Activated CD4-positive, alpha-beta memory T cell treated with anti-CD3 and anti-CD28 coated beads, Interleukin-2, amount 10 ng/mL, durations not matched to agents 7 days and 5 days (primary cell): ENCODE data around the gene CLDN14. TPM values are rescaled to one million over a fixed set of nuclear protein-coding genes. Genes with fewer than 3 reads are reported as not detected.

Experiments used
- CTCF ChIA-PET: fragments of 350-600 bp; sonication (Branson Sonifier 250); formaldehyde crosslinking; loops from one replicate; lab custom pipeline; 2021; ENCODE audit warnings: antibody characterized with exemption, inconsistent platforms; lab: Charles Lee
- POLR2A ChIA-PET: fragments of 350-600 bp; sonication (Branson Sonifier 250); formaldehyde crosslinking; loops from one replicate; lab custom pipeline; 2021; ENCODE audit warnings: antibody characterized with exemption; lab: Charles Lee
- DNase-seq: peaks from one replicate; pipeline ENCODE4 v3.0.0-alpha.2; 2020
- H3K27ac Mint-ChIP-seq: one replicate; pipeline ENCODE4 v1.8.0; 2021; ENCODE audit warnings: mild to moderate bottlenecking, mixed read lengths
- H3K27me3 Mint-ChIP-seq: one replicate; pipeline ENCODE4 v1.8.0; 2021; ENCODE audit warnings: mixed read lengths
- H3K36me3 Mint-ChIP-seq: one replicate; pipeline ENCODE4 v1.8.0; 2021; ENCODE audit warnings: low read depth, mixed read lengths
- H3K4me1 Mint-ChIP-seq: one replicate; pipeline ENCODE4 v1.8.0; 2021; ENCODE audit warnings: mixed read lengths
- H3K4me3 Mint-ChIP-seq: one replicate; pipeline ENCODE4 v1.8.0; 2021; ENCODE audit warnings: mild to moderate bottlenecking, mixed read lengths
- H3K9me3 Mint-ChIP-seq: one replicate; pipeline ENCODE4 v1.8.0; 2021; ENCODE audit warnings: mixed read lengths
- total RNA-seq, 2 experiments: library from RNA; stranded (reverse); gene quantifications; one replicate each; pipeline ENCODE4 v1.2.3, GENCODE V29; 2021

CLDN14 gene
- total RNA-seq: not detected

DNA sequence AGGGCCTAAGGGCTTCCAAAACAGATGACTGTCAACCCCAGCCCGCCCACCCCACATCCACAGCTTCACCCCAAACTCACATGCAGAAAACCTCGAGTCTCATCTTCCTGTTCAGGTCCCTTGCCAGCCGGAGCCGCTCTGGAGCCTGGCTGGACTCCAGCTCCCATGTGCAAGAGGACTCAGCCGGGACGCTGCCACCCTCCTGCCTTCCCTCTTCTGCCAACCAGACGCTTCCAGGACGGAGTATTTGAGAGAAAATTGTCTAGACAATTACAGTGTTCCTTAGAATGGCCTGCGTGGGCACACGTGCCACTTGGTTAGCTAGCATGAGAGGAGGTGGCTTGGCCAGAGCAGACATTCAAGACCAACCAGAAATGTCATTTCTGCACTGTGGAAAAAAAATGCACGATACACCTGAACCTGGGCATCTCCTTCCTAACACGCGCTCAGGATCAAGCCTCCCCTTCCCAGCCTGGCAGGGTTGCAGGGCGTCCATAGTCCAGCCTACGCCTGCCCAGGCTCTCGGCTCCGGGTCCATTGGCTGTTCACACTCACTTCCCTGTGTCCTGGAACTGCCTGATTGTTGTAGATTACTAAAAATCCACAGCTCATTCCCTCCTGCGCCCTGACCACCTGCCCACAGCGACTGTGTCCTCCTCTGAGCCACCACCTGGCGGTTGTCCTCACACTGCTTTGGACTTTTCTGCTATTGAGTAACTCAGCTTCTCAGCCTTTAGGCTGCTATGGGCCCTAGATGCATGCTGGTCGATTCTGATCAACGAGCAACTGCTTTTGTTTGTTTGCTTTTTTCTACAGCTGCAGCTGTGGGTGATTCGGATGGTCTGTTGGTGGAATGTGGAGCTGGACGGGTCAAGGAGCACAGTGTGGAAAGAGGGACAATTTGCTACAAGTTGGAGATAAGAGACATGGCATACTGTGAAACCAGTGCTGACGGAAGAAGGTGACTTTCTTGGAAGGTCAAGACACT lies at the start of gene CLDN14:
TSS of gene CLDN14 (minus strand) at position 708 of the 988 bp plus-strand sequence. CDS start 18,427 bp downstream, outside the sequence.
- Mint-ChIP-seq H3K9me3 (no peaks in the 10 kb centered on the region), H3K27ac (no peak within 1 kb of the TSS), H3K4me3 (no peak within 1 kb of the TSS), H3K36me3 (no peaks in the 10 kb centered on the region), H3K4me1 (peaks cover 6% of the 10 kb centered on the region), H3K27me3 (peaks cover 10% of the 10 kb centered on the region)
- no peak for DNase-seq
- ChIA-PET CTCF (no interaction called here), POLR2A (no interaction called here)

- DNase-seq: no peak
- no peak overlapping the region for H3K4me3 Mint-ChIP-seq
- ChIA-PET POLR2A (no interaction called here), CTCF (no interaction called here)
- H3K4me1 Mint-ChIP-seq: no peaks in the 10 kb centered on the region
- H3K36me3 Mint-ChIP-seq: no peaks in the 10 kb centered on the region
- H3K9me3 Mint-ChIP-seq: no peaks in the 10 kb centered on the region
- peaks cover 6% of the 10 kb centered on the region for H3K27me3 Mint-ChIP-seq
- no peak overlapping the region for H3K27ac Mint-ChIP-seq
Measured at GRCh38 chr21:36528716-36529115, 48.8 kb upstream of the CLDN14 start.

DNA sequence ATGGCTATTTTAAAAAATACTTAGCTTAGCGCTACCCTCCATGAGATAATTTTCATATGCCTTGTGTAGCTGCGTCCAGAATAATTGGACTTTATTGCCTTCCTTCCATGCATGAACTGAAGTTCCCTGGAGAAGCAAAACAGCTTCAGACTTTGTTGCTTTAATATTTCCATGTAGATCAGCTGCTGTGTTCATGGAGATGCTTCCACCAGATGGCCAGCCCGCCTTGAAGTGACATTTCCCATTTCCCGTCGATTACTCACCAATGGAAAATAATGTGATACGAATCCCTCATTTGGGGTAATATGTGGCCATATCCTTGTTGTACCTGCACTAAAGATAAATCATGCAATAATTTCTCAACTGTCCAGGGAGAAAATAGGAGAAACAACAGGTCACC lies 47.4 kb upstream of the CLDN14 start:
- CTCF ChIA-PET: no interaction called here
- no peaks in the 10 kb centered on the region for H3K36me3 Mint-ChIP-seq
- no peak for DNase-seq
- no peaks in the 10 kb centered on the region for H3K9me3 Mint-ChIP-seq
- H3K4me1 Mint-ChIP-seq: no peaks in the 10 kb centered on the region
- no peak overlapping the region for H3K4me3 Mint-ChIP-seq
- no peak overlapping the region for H3K27ac Mint-ChIP-seq
- H3K27me3 Mint-ChIP-seq: peaks cover 6% of the 10 kb centered on the region
- POLR2A ChIA-PET: interaction anchor here (0.6 kb wide), 1 partner anchor 384 kb away, joined by 3 read pairs; no protein-coding TSS in a partner anchor

- Mint-ChIP-seq H3K36me3 (no peaks in the 10 kb centered on the region), H3K27me3 (peaks cover 6% of the 10 kb centered on the region), H3K4me1 (no peaks in the 10 kb centered on the region), H3K9me3 (no peaks in the 10 kb centered on the region), H3K27ac (no peak overlapping the region), H3K4me3 (no peak overlapping the region)
- ChIA-PET POLR2A (no interaction called here), CTCF (interaction anchor here (1.1 kb wide), 1 partner anchor 104 kb away, joined by 3 read pairs; no protein-coding TSS in a partner anchor)
- no peak for DNase-seq
Measured at GRCh38 chr21:36526104-36526503, 46.2 kb upstream of the CLDN14 start.

- Mint-ChIP-seq H3K4me1 (no peaks in the 10 kb centered on the region), H3K27ac (no peak overlapping the region), H3K36me3 (no peaks in the 10 kb centered on the region), H3K9me3 (no peaks in the 10 kb centered on the region), H3K27me3 (peaks cover 3% of the 10 kb centered on the region), H3K4me3 (no peak overlapping the region)
- no peak for DNase-seq
- ChIA-PET POLR2A (no interaction called here), CTCF (no interaction called here)
Measured at GRCh38 chr21:36524477-36524876, 44.6 kb upstream of the CLDN14 start.

- no peak for DNase-seq
- H3K27me3 Mint-ChIP-seq: peaks cover 8% of the 10 kb centered on the region
- no peaks in the 10 kb centered on the region for H3K36me3 Mint-ChIP-seq
- H3K9me3 Mint-ChIP-seq: no peaks in the 10 kb centered on the region
- ChIA-PET POLR2A (no interaction called here), CTCF (no interaction called here)
- no peak overlapping the region for H3K4me3 Mint-ChIP-seq
- no peak overlapping the region for H3K27ac Mint-ChIP-seq
- H3K4me1 Mint-ChIP-seq: no peaks in the 10 kb centered on the region
Measured at GRCh38 chr21:36522219-36522808, 42.4 kb upstream of the CLDN14 start.

- peaks cover 8% of the 10 kb centered on the region for H3K27me3 Mint-ChIP-seq
- H3K4me1 Mint-ChIP-seq: no peaks in the 10 kb centered on the region
- ChIA-PET CTCF (no interaction called here), POLR2A (no interaction called here)
- no peak overlapping the region for H3K4me3 Mint-ChIP-seq
- no peak overlapping the region for H3K27ac Mint-ChIP-seq
- no peaks in the 10 kb centered on the region for H3K36me3 Mint-ChIP-seq
- DNase-seq: no peak
- no peaks in the 10 kb centered on the region for H3K9me3 Mint-ChIP-seq
Measured at GRCh38 chr21:36518883-36519492, 39.1 kb upstream of the CLDN14 start.

GRCh38 chr21:36517366-36518075 lies 37.6 kb upstream of the CLDN14 start:
- POLR2A ChIA-PET: no interaction called here
- Mint-ChIP-seq H3K9me3 (no peaks in the 10 kb centered on the region), H3K36me3 (no peaks in the 10 kb centered on the region), H3K27me3 (peaks cover 9% of the 10 kb centered on the region), H3K4me1 (no peaks in the 10 kb centered on the region), H3K4me3 (no peak overlapping the region), H3K27ac (no peak overlapping the region)
- CTCF ChIA-PET: no interaction called here
- no peak for DNase-seq

DNA sequence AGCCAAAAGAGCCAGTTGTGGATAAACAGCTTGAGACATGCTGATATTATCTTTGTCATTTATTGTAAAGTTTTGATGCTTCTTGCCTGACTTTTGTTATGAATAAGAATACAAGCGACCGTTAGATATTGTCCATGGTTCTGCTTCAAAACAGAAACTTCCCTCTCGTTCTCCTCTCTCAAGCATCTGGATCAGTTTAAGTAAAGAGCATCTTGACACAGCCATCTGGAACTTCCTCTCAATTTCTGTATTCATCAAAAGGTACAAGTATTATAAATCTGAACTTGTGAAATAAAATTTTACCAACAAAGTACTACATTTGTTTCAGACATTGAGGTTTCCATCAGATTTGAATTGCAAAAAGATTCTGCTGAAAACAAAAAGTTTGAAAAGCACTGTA lies 36.4 kb upstream of the CLDN14 start:
- Mint-ChIP-seq H3K9me3 (no peaks in the 10 kb centered on the region), H3K36me3 (no peaks in the 10 kb centered on the region), H3K27ac (no peak overlapping the region), H3K4me1 (no peaks in the 10 kb centered on the region), H3K27me3 (peaks cover 16% of the 10 kb centered on the region), H3K4me3 (no peak overlapping the region)
- ChIA-PET CTCF (no interaction called here), POLR2A (no interaction called here)
- no peak for DNase-seq

GRCh38 chr21:36513430-36513829 lies 33.5 kb upstream of the CLDN14 start:
- ChIA-PET POLR2A (no interaction called here), CTCF (no interaction called here)
- peaks cover 15% of the 10 kb centered on the region for H3K27me3 Mint-ChIP-seq

DNA sequence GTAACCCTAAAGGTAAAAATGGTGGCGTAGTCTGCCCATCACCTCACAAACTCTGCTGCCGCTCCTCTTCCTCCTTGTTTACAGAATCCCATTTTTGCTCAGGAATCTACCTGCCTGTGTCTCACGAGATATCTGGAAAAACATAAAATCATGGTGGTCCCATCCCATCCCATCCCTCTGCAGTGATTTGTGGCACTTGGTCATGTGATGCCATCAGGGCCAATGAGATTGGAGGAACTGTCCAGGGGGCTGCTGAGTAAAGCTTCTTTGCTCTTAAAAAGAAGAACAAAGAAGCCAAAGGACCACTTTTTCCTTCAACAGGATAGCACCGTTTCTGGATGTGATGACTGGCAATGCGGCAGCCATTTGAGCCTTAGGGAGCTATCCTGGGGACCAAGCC lies 33.0 kb upstream of the CLDN14 start:
- ChIA-PET POLR2A (no interaction called here), CTCF (no interaction called here)
- H3K36me3 Mint-ChIP-seq: no peaks in the 10 kb centered on the region
- H3K27me3 Mint-ChIP-seq: peaks cover 14% of the 10 kb centered on the region
- no peaks in the 10 kb centered on the region for H3K4me1 Mint-ChIP-seq
- no peaks in the 10 kb centered on the region for H3K9me3 Mint-ChIP-seq
- H3K4me3 Mint-ChIP-seq: no peak overlapping the region
- no peak overlapping the region for H3K27ac Mint-ChIP-seq
- DNase-seq: no peak

More at GRCh38 chr21:36513430-36513829, 33.5 kb upstream of the CLDN14 start:
- Mint-ChIP-seq H3K9me3 (no peaks in the 10 kb centered on the region), H3K4me3 (no peak overlapping the region), H3K27ac (no peak overlapping the region), H3K36me3 (no peaks in the 10 kb centered on the region), H3K4me1 (no peaks in the 10 kb centered on the region)
- no peak for DNase-seq

- DNase-seq: no peak
- Mint-ChIP-seq H3K27ac (no peak overlapping the region), H3K4me1 (no peaks in the 10 kb centered on the region), H3K9me3 (no peaks in the 10 kb centered on the region), H3K27me3 (peaks cover 13% of the 10 kb centered on the region), H3K4me3 (no peak overlapping the region), H3K36me3 (no peaks in the 10 kb centered on the region)
- ChIA-PET CTCF (interaction anchor here (1.2 kb wide), 1 partner anchor 9 kb away, joined by 4 read pairs; no protein-coding TSS in a partner anchor), POLR2A (no interaction called here)
Measured at GRCh38 chr21:36511484-36512220, 31.7 kb upstream of the CLDN14 start.
